DMS53 treated with DMSO at 0.1 percent for 48 hours (cell line): ENCODE measurements around the gene PRR30.

ENCODE experiments used
- DNase-seq: peaks from one replicate; lab custom pipeline; 2025; ENCODE audit not compliant: unreplicated experiment; lab: John Stamatoyannopoulos, UW

PRR30 gene

DNA sequence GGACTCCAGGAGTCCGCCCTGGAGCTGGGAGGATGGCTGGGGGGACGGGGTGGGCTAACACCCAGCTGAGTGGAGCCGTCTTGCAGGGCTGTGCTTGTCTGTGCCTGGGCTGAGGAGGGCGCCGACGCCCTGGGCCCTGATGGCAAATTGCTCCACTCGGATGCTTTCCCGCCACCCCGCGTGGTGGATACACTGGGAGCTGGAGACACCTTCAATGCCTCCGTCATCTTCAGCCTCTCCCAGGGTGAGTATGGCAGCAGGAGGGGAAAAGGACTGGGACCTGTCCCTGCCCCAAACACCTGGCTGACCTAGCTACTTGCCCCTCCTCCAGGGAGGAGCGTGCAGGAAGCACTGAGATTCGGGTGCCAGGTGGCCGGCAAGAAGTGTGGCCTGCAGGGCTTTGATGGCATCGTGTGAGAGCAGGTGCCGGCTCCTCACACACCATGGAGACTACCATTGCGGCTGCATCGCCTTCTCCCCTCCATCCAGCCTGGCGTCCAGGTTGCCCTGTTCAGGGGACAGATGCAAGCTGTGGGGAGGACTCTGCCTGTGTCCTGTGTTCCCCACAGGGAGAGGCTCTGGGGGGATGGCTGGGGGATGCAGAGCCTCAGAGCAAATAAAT is 39.8 kb downstream of the PRR30 start:
- no peak for DNase-seq

DNA sequence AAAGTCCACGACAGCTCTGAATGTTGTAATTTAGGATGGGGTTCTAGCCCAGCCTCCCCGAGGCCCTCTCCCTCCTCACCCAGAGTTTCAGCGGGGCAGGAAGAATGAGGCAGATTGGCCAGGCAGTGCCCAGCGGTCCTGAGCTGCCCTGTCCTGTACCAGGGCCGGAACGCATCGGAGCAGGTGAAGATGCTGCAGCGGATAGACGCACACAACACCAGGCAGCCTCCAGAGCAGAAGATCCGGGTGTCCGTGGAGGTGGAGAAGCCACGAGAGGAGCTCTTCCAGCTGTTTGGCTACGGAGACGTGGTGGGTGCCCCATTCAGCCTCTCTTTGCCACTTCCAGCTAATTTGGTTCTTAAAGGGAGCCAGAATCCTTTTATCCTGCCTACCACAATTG is 41.9 kb downstream of the PRR30 start:
- no peak for DNase-seq

DNA sequence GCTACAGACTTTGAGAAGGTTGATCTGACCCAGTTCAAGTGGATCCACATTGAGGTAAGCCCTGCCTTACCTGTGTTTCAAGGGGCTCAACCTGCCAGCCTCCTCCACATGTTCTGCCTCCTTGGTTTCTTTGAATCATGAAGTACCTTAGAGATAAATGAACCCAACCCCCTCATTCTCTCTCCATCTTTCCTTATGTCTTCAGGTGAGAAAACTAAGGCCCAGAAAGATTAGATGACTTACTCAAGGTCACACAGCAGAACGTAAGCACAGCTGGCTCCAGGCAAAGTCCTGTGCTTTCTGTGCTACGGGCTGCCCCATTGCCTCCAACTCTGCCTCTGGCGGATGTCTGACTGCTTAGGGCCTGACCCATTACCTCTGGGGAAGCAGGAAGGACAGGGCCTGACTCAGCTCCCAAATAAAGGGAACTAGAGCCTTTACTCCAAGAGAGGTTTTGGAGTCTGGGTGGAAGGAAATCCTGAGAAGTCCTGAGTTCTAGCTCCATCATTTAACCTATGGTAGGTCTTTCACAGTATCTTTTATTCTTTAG is 42.4 kb downstream of the PRR30 start:
- DNase-seq = no peak

GRCh38 chr2:27095745-27096651 is 43.2 kb downstream of the PRR30 start:
- no peak for DNase-seq

GRCh38 chr2:27095427-27095744 is 43.8 kb downstream of the PRR30 start:
- DNase-seq = no peak

GRCh38 chr2:27094353-27094984 is 44.7 kb downstream of the PRR30 start:
- no peak for DNase-seq

- DNase-seq = no peak
Observed at GRCh38 chr2:27093430-27094352, 45.5 kb downstream of the PRR30 start.

GRCh38 chr2:27092696-27093429 is 46.3 kb downstream of the PRR30 start:
- no peak for DNase-seq

GRCh38 chr2:27091746-27092695 is 47.2 kb downstream of the PRR30 start:
- DNase-seq = no peak

- DNase-seq = no peak
Observed at GRCh38 chr2:27089111-27089954, 49.9 kb downstream of the PRR30 start.

DNA sequence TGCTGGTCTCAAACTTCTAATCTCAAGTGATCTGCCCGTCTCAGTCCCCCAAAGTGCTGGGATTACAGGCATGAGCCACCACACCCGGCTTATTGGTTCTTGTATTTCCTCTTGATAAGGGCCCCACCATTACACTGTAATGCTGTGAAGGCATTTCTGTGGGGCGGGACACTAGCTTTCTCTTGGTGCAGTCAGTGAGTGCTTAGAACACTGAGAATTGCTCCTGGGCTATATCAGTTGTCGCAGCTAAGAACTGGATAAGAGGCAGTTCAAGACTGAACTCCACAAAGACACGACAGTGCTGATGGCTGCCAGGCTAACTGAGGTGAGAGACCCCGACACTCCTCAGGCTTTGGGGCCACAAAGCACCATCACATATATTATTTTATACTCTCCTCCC is 50.6 kb downstream of the PRR30 start:
- no peak for DNase-seq

DNA sequence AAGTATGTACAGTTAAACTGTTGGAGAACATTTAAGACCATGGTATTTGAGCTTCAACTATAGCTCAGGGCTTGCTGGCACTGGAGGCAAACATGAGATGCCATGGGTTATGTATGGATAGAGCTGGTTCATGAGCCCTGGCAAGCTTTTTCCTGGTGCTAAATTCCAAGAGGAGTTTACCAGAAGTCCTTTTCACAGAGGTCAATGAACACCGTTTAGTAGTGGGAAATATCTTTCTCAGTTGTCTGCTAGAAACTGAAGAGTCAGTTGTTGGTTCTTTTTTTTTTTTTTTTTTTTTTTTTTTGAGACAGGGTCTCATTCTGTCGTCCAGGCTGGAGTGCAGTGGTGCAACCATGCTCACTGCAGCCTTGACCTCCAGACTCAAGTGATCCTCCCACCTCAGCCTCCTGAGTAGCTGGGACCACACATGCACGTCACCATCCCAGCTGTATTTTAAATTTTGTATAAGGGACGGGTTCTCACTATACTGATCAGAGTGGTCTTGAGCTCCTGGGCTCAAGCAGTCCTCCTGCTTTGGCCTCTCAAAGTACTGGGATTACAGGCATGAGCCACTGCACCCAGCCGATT is 51.3 kb downstream of the PRR30 start:
- DNase-seq = no peak
